ENCODE measurements around the gene ZNF497. TPM values are rescaled to one million over a fixed set of nuclear protein-coding genes. Genes with fewer than 3 reads are reported as not detected.

Gene ZNF497
- total and polyA plus RNA-seq, 2 of the 8 experiments (the other 6 are each of a cell fraction or from before 2014, with no cell fraction given), result 0.93 to 1.4 TPM

- H4K8ac ChIP-seq (ENCODE audit: extremely low read depth, insufficient read depth, low read length), result peak overlapping the region; percentile 6
- H2AFZ ChIP-seq (ENCODE audit: low read length), result peak overlapping the region; percentile 76
- no peak overlapping the region for H2BK12ac ChIP-seq (ENCODE audit: low read depth, low read length)
- 0 out of 7 replicates have a peak, but pooled peaks cover 0 to 3% (median 0%) of the 10 kb centered on the region in 4 experiments for H3K27me3 ChIP-seq (replicated peaks in 1 of 4; ENCODE audit: control insufficient read depth in 3 of 4, extremely low read depth in 1 of 4, insufficient read depth in 3 of 4, low read length in 3 of 4)
- peaks cover 12% of the 10 kb centered on the region for H3K23me2 ChIP-seq (ENCODE audit: low read depth, low read length)
- no peak for DNase-seq (ENCODE audit: low read depth in 1 of 2, low spot score in 2 of 2)
- H3K23ac ChIP-seq (ENCODE audit: insufficient read length), result no peak overlapping the region
- no peak overlapping the region for H2AK5ac ChIP-seq (ENCODE audit: low read depth, low read length)
- H3K27ac ChIP-seq (ENCODE audit: low read depth, low read length), result peak overlapping the region; percentile 65; the same call in 1 of the 2 replicates
- H2BK120ac ChIP-seq (replicated peaks; ENCODE audit: low read depth, low read length), result no peak overlapping the region
- FAIRE-seq, result no peak
- CTCF ChIA-PET (ENCODE audit: partially characterized antibody), result interaction anchor here (0.7 to 1.2 kb wide), 3 partner anchors 12 to 20 kb away, joined by 3 to 4 read pairs (median 4); no protein-coding TSS in a partner anchor
- H3K79me2 ChIP-seq (ENCODE audit: control insufficient read depth in 1 of 2, insufficient read depth in 2 of 2, low read length in 2 of 2), result peaks cover 0 to 15% of the 10 kb centered on the region in 2 experiments; a peak in 2 of 4 replicates
- no peak overlapping the region for H2BK20ac ChIP-seq (ENCODE audit: low read length)
- 0 out of 2 replicates have a peak overlapping the region, but pooled peaks have one; percentile 76 for H2BK15ac ChIP-seq (ENCODE audit: low read length)
- peak overlapping the region; percentile 74 to 95 for H3K4me2 ChIP-seq (ENCODE audit: insufficient read depth in 1 of 2, low read depth in 2 of 2, low read length in 2 of 2)
- no peak overlapping the region for H4K91ac ChIP-seq (replicated peaks; ENCODE audit: insufficient read length, low read length)
- H3K36me3 ChIP-seq (ENCODE audit: control insufficient read depth in 2 of 4, insufficient read depth in 4 of 4, low read length in 3 of 4), result no peaks in the 10 kb centered on the region
- H3K4me1 ChIP-seq (replicated peaks in 1 of 4; ENCODE audit: control insufficient read depth in 3 of 4, insufficient read depth in 4 of 4, low read length in 3 of 4), result no peaks in the 10 kb centered on the region
- WGBS, 2 experiments (ENCODE audit: extremely low coverage in 1 of 2, insufficient coverage in 1 of 2, insufficient read length in 1 of 2, insufficient replicate concordance in 2 of 2, low coverage in 1 of 2, low lambda C conversion rate in 2 of 2, missing lambda C conversion rate in 1 of 2), result 11% methylated on average over 9 of the region's 9 CpGs; no CpG with 5 or more reads in 1 of the 2 experiments
- H4K5ac ChIP-seq (ENCODE audit: insufficient read length, low read depth, low read length), result peak overlapping the region; percentile 82
- peak overlapping the region; percentile 82 to 86 (median 84) for H3K9ac ChIP-seq (replicated peaks in 1 of 4; ENCODE audit: extremely low read depth in 1 of 4, low read depth in 3 of 4, low read length in 3 of 4)
- H3K4ac ChIP-seq (replicated peaks; ENCODE audit: insufficient read length, low read depth, low read length), result peak overlapping the region; percentile 90
- peak overlapping the region; percentile 96 for H3K18ac ChIP-seq (ENCODE audit: extremely low read depth, low read length)
- peaks cover 11% of the 10 kb centered on the region for H3K79me1 ChIP-seq (ENCODE audit: low read depth, low read length)
- H3K9me3 ChIP-seq (ENCODE audit: insufficient read depth in 2 of 2, low read depth in 1 of 2, low read length in 1 of 2), result no peaks in the 10 kb centered on the region
- peak overlapping the region; percentile 72 to 98 (median 88) for H3K4me3 ChIP-seq (ENCODE audit: extremely low read depth in 1 of 4, insufficient read depth in 2 of 4, low read depth in 3 of 4, low read length in 4 of 4)
- peak overlapping the region; percentile 66; the same call in 1 of the 2 replicates for H2BK5ac ChIP-seq (ENCODE audit: low read depth, low read length)
- no peak overlapping the region for H3K14ac ChIP-seq (ENCODE audit: insufficient read length)
- POLR2A ChIA-PET (ENCODE audit: partially characterized antibody), result interaction anchor here (0.6 to 2.1 kb wide), 29 partner anchors 9 to 227 kb away, joined by 3 to 20 read pairs (median 3); partner anchors contain the start of genes ERVK3-1, RPS5, TRIM28 and ZBTB45
- peaks cover 0 to 7% of the 10 kb centered on the region in 2 experiments for H4K20me1 ChIP-seq (replicated peaks in 1 of 2; ENCODE audit: control insufficient read depth in 1 of 2, insufficient read depth in 2 of 2, low read length in 2 of 2)
- no peak overlapping the region for H3K56ac ChIP-seq (replicated peaks; ENCODE audit: insufficient read length, low read depth, low read length)
- TF ChIP-seq GABPA (IDR thresholded peaks at IDR 0.05; ENCODE audit: borderline replicate concordance, insufficient read depth, low read length) (no peak), SP4 (IDR thresholded peaks at IDR 0.05; ENCODE audit: low read length) (no peak), EGR1 (IDR thresholded peaks at IDR 0.05; ENCODE audit: borderline replicate concordance, low read depth, low read length) (no peak), TAF1 (IDR thresholded peaks at IDR 0.05; ENCODE audit: low read depth, low read length) (no peak), RNF2 (IDR thresholded peaks at IDR 0.05; ENCODE audit: borderline replicate concordance, low read depth, low read length, missing control alignments, poor library complexity, severe bottlenecking) (no peak), POLR2AphosphoS5 (IDR thresholded peaks at IDR 0.05; ENCODE audit: low read depth, low read length) (no peak), JUND (IDR thresholded peaks at IDR 0.05; ENCODE audit: low read length) (no peak), ZNF274 (IDR thresholded peaks at IDR 0.05; ENCODE audit: borderline replicate concordance, extremely low read depth, low read length) (no peak), KDM1A (IDR thresholded peaks at IDR 0.05; ENCODE audit: borderline replicate concordance, low read length) (no peak), CREB1 (IDR thresholded peaks at IDR 0.05) (no peak), FOSL1 (IDR thresholded peaks at IDR 0.05; ENCODE audit: insufficient read depth, low read depth, low read length) (no peak)
These were observed 36.0 kb downstream of the ZNF497 start for GRCh38 chr19:58326501-58326913.

Measured in H1 (cell line).